GM12878 (cell line): ENCODE measurements around the gene SPIB.

ENCODE experiments used
- ATF3 ChIP-seq: IDR thresholded peaks from 2 replicates; pipeline ENCODE4 v1.6.1; 2011; ENCODE audit warnings: low read depth, mild to moderate bottlenecking, low read length, moderate library complexity, borderline replicate concordance; ENCODE audit errors: extremely low read depth
- BCLAF1 ChIP-seq: fragments of 450-650 bp; IDR thresholded peaks from 2 replicates; pipeline ENCODE4 v1.6.1; 2017; ENCODE audit warnings: antibody characterized with exemption, mild to moderate bottlenecking, moderate library complexity
- CEBPB ChIP-seq, 2 experiments: fragments of 150-350 bp in 1 of 2; IDR thresholded peaks; 2 replicates each; pipeline ENCODE4 v1.6.1; 2012 to 2014; ENCODE audit warnings: low read depth in 2 of 2, low read length in 2 of 2, borderline replicate concordance in 1 of 2, inconsistent platforms in 1 of 2
- CTCF ChIP-seq, 3 experiments: IDR thresholded peaks in 2 of 3; conservative IDR thresholded peaks in 1 of 3; 2 replicates each; pipeline ENCODE4 v1.5.1; 2011; ENCODE audit warnings: low read depth in 3 of 3, low read length in 3 of 3, mild to moderate bottlenecking in 3 of 3, control low read depth in 2 of 3, moderate library complexity in 2 of 3, inconsistent platforms in 1 of 3, mixed read lengths in 1 of 3; ENCODE audit not compliant: control insufficient read depth in 2 of 3, insufficient read depth in 1 of 3; ENCODE audit errors: extremely low read depth in 1 of 3
- EP300 ChIP-seq, 2 experiments: fragments of 150-350 bp in 1 of 2; IDR thresholded peaks; 2 replicates each; pipeline ENCODE4 v1.6.1; 2011 to 2012; ENCODE audit warnings: low read depth in 2 of 2, low read length in 2 of 2, borderline replicate concordance in 1 of 2, improper control_type of control experiment in 1 of 2, inconsistent platforms in 1 of 2; ENCODE audit not compliant: control insufficient read depth in 1 of 2
- EZH2 ChIP-seq: IDR thresholded peaks from 2 replicates; pipeline ENCODE4 v1.6.1; 2012; ENCODE audit warnings: low read depth, mild to moderate bottlenecking, control low read depth, inconsistent platforms, low read length, borderline replicate concordance; ENCODE audit not compliant: control insufficient read depth
- GABPA ChIP-seq: IDR thresholded peaks from 2 replicates; pipeline ENCODE4 v1.6.1; 2014; ENCODE audit warnings: antibody characterized with exemption, low read depth, mild to moderate bottlenecking, inconsistent platforms
- POLR2A ChIP-seq: IDR thresholded peaks from 2 replicates; pipeline ENCODE4 v1.6.1; 2011; ENCODE audit warnings: low read depth, mild to moderate bottlenecking, low read length
- POLR2AphosphoS5 ChIP-seq: IDR thresholded peaks from 2 replicates; pipeline ENCODE4 v1.6.1; 2011; ENCODE audit warnings: mild to moderate bottlenecking, low read length, inconsistent platforms
- PRDM15 ChIP-seq: fragments of 450-650 bp; formaldehyde crosslinking; IDR thresholded peaks from 2 replicates; pipeline ENCODE4 v1.4.0; 2020; ENCODE audit warnings: mild to moderate bottlenecking, moderate library complexity
- SMC3 ChIP-seq: IDR thresholded peaks from 2 replicates; pipeline ENCODE4 v1.6.1; 2011; ENCODE audit warnings: low read length, improper control_type of control experiment, borderline replicate concordance
- TCF7 ChIP-seq: IDR thresholded peaks from 2 replicates; pipeline ENCODE4 v1.6.1; 2014; ENCODE audit warnings: antibody characterized with exemption, borderline replicate concordance

GRCh38 chr19:50427318-50427925 is 8.7 kb downstream of the SPIB start:
- TF ChIP-seq POLR2AphosphoS5 (no peak), BCLAF1 (no peak), SMC3 (no peak), CTCF (IDR thresholded peaks at IDR 0.05 in 2 of 3, conservative IDR thresholded peaks at IDR 0.05 in 1 of 3; ENCODE audit: control insufficient read depth in 2 of 3, extremely low read depth in 1 of 3, insufficient read depth in 1 of 3, low read depth in 3 of 3, low read length in 3 of 3) (no peak), POLR2A (no peak), TCF7 (no peak), ATF3 (no peak), PRDM15 (CRISPR knock-in tag) (no peak), GABPA (no peak), EP300 (IDR thresholded peaks at IDR 0.05; ENCODE audit: borderline replicate concordance in 1 of 2, control insufficient read depth in 1 of 2, low read depth in 2 of 2, low read length in 2 of 2) (no peak), CEBPB (IDR thresholded peaks at IDR 0.05; ENCODE audit: borderline replicate concordance in 1 of 2, low read depth in 2 of 2, low read length in 2 of 2) (no peak), EZH2 (no peak)
